Activated CD4-positive, alpha-beta memory T cell treated with anti-CD3 and anti-CD28 coated beads for 36 hours (primary cell): ENCODE results near the gene SCARF2. TPM values are rescaled to one million over a fixed set of nuclear protein-coding genes. Genes with fewer than 3 reads are reported as not detected.

Experiments used
- CTCF ChIA-PET: fragments of 350-600 bp; sonication (Branson Sonifier 250); formaldehyde crosslinking; loops from one replicate; lab custom pipeline; 2021; ENCODE audit warnings: antibody characterized with exemption, inconsistent platforms; lab: Charles Lee
- POLR2A ChIA-PET: fragments of 350-600 bp; sonication (Branson Sonifier 250); formaldehyde crosslinking; loops from one replicate; lab custom pipeline; 2021; ENCODE audit warnings: antibody characterized with exemption; lab: Charles Lee
- DNase-seq: peaks from one replicate; pipeline ENCODE4 v3.0.0-alpha.2; 2020
- H3K27ac Mint-ChIP-seq: one replicate; pipeline ENCODE4 v1.8.0; 2021; ENCODE audit warnings: mixed read lengths
- H3K27me3 Mint-ChIP-seq: one replicate; pipeline ENCODE4 v1.8.0; 2021; ENCODE audit warnings: mixed read lengths
- H3K36me3 Mint-ChIP-seq: one replicate; pipeline ENCODE4 v1.8.0; 2021; ENCODE audit warnings: mixed read lengths
- H3K4me1 Mint-ChIP-seq: one replicate; pipeline ENCODE4 v1.8.0; 2021; ENCODE audit warnings: low read depth, mixed read lengths
- H3K4me3 Mint-ChIP-seq: one replicate; pipeline ENCODE4 v1.8.0; 2021; ENCODE audit warnings: mild to moderate bottlenecking, mixed read lengths
- H3K9me3 Mint-ChIP-seq: one replicate; pipeline ENCODE4 v1.8.0; 2021; ENCODE audit warnings: mixed read lengths
- intact Hi-C: fragments of 100-400 bp; cut with micrococcal nuclease; formaldehyde crosslinking; loops from one replicate; pipeline ENCODE4 v1.15.1; 2023
- total RNA-seq, 2 experiments: library from RNA; stranded (reverse); gene quantifications; one replicate each; pipeline ENCODE4 v1.2.3, GENCODE V29; 2021

Gene SCARF2
- total RNA-seq, 2 experiments from 2014 or later = 0.43 to 0.70 TPM

- Mint-ChIP-seq H3K9me3 (no peaks in the 10 kb centered on the region), H3K4me1 (peaks cover 5% of the 10 kb centered on the region), H3K27ac (no peak overlapping the region), H3K36me3 (peaks cover 4% of the 10 kb centered on the region), H3K27me3 (no peaks in the 10 kb centered on the region), H3K4me3 (no peak overlapping the region)
- ChIA-PET CTCF (interaction anchor here (1.1 to 2.1 kb wide), 3 partner anchors 10 to 26 kb away, joined by 4 to 7 read pairs (median 5); no protein-coding TSS in a partner anchor), POLR2A (no interaction called here)
- DNase-seq = no peak
- intact Hi-C loops = no loop called here
These were observed 6.7 kb upstream of the SCARF2 start for GRCh38 chr22:20444325-20444724.

- peaks cover 4% of the 10 kb centered on the region for H3K36me3 Mint-ChIP-seq
- intact Hi-C loops = no loop called here
- H3K27me3 Mint-ChIP-seq = peaks cover 7% of the 10 kb centered on the region
- no peak overlapping the region for H3K4me3 Mint-ChIP-seq
- no peaks in the 10 kb centered on the region for H3K9me3 Mint-ChIP-seq
- ChIA-PET CTCF (interaction anchor here (1.1 to 2.2 kb wide), 2 partner anchors 14 to 24 kb away, joined by 4 to 16 read pairs; no protein-coding TSS in a partner anchor), POLR2A (no interaction called here)
- peaks cover 2% of the 10 kb centered on the region for H3K4me1 Mint-ChIP-seq
- no peak for DNase-seq
- no peak overlapping the region for H3K27ac Mint-ChIP-seq
These were observed 5.1 kb upstream of the SCARF2 start for GRCh38 chr22:20442485-20443284.

- ChIA-PET CTCF (interaction anchor here (2.2 kb wide), 1 partner anchor 15 kb away, joined by 16 read pairs; no protein-coding TSS in a partner anchor), POLR2A (no interaction called here)
- no peak overlapping the region for H3K27ac Mint-ChIP-seq
- H3K27me3 Mint-ChIP-seq = peaks cover 13% of the 10 kb centered on the region
- peaks cover 6% of the 10 kb centered on the region for H3K4me1 Mint-ChIP-seq
- H3K36me3 Mint-ChIP-seq = peaks cover 4% of the 10 kb centered on the region
- no peak for DNase-seq
- H3K4me3 Mint-ChIP-seq = no peak overlapping the region
- H3K9me3 Mint-ChIP-seq = no peaks in the 10 kb centered on the region
- intact Hi-C loops = no loop called here
These were observed 4.2 kb upstream of the SCARF2 start for GRCh38 chr22:20441631-20442484.

GRCh38 chr22:20440637-20441591, 3.3 kb upstream of the SCARF2 start:
- H3K9me3 Mint-ChIP-seq = no peaks in the 10 kb centered on the region
- POLR2A ChIA-PET = no interaction called here
- CTCF ChIA-PET = interaction anchor here (2.2 kb wide), 1 partner anchor 15 kb away, joined by 16 read pairs; no protein-coding TSS in a partner anchor
- no peak overlapping the region for H3K27ac Mint-ChIP-seq
- H3K36me3 Mint-ChIP-seq = peaks cover 4% of the 10 kb centered on the region
- H3K27me3 Mint-ChIP-seq = peaks cover 18% of the 10 kb centered on the region
- no peak overlapping the region for H3K4me3 Mint-ChIP-seq
- intact Hi-C loops = no loop called here
- peaks cover 11% of the 10 kb centered on the region for H3K4me1 Mint-ChIP-seq
- DNase-seq = no peak

- no peak overlapping the region for H3K27ac Mint-ChIP-seq
- intact Hi-C loops = no loop called here
- CTCF ChIA-PET = interaction anchor here (2.2 kb wide), 1 partner anchor 16 kb away, joined by 16 read pairs; no protein-coding TSS in a partner anchor
- no peak overlapping the region for H3K4me3 Mint-ChIP-seq
- H3K4me1 Mint-ChIP-seq = peaks cover 14% of the 10 kb centered on the region
- POLR2A ChIA-PET = no interaction called here
- peaks cover 26% of the 10 kb centered on the region for H3K27me3 Mint-ChIP-seq
- H3K36me3 Mint-ChIP-seq = peaks cover 4% of the 10 kb centered on the region
- no peak for DNase-seq
- no peaks in the 10 kb centered on the region for H3K9me3 Mint-ChIP-seq
These were observed 2.4 kb upstream of the SCARF2 start for GRCh38 chr22:20439928-20440575.

DNA sequence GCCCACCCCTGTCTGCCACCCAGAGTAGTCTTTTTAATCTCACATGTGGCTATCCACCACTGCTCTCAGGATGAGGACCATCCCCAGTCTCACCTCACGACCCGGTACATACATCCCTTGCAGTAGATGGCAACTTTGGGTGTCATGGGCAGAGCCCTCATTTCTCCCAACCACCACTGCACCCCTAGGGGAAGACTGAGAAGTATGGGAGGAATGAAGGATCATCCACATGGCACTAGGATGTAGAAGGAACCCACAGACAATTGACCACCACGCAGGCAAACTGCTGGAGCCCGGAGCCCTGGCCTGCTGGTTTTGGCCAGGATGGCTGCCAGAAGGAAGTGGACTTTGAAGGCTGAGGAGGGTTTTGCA, 1.9 kb upstream of the SCARF2 start:
- H3K4me3 Mint-ChIP-seq = no peak overlapping the region
- POLR2A ChIA-PET = no interaction called here
- no peaks in the 10 kb centered on the region for H3K9me3 Mint-ChIP-seq
- peaks cover 4% of the 10 kb centered on the region for H3K36me3 Mint-ChIP-seq
- no peak for DNase-seq
- intact Hi-C loops = no loop called here
- peaks cover 14% of the 10 kb centered on the region for H3K4me1 Mint-ChIP-seq
- no peak overlapping the region for H3K27ac Mint-ChIP-seq
- CTCF ChIA-PET = interaction anchor here (0.9 kb wide), 1 partner anchor 21 kb away, joined by 3 read pairs; no protein-coding TSS in a partner anchor
- peaks cover 31% of the 10 kb centered on the region for H3K27me3 Mint-ChIP-seq

DNA sequence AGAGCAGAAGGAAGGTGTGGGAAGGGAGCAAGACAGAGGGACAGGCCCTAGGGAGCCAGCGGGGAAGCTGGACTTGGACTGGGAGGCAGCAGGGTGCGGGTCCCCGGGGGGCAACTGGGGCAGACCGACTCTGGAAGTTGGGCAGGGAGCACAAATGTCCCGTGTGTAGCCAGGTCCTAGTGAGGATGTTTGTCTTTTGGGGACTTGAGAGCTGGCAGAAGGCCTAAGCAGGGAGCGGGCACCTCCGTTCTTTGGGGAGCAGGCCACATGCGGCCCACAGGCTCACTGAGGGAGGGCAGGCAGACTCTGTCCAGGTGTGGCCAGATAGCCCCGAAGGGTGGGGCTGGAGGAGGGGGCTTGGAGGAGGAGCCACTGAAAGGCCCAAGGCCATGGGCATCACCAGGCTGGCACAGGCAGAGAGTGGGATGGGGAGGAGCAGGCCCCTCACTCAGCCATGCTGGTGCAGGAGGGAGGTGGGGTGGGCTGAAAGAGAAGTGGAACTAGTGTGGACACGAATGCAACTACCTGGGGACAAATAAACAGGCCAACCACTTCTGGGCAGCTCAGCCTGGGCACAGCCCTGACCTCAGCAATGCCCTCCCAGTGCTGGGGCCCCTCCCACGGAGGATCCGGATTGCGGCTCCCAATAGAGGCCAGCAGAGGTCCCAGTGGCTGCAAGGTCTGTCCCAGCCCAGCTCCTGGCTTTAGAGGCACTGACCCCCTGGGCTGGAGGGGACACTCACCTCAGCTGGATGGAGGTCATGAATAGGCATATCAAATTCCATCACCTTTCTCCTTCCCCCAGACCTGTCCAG, 1.3 kb upstream of the SCARF2 start:
- CTCF ChIA-PET = interaction anchor here (0.9 kb wide), 1 partner anchor 20 kb away, joined by 3 read pairs; no protein-coding TSS in a partner anchor
- H3K36me3 Mint-ChIP-seq = peaks cover 4% of the 10 kb centered on the region
- POLR2A ChIA-PET = interaction anchor here (0.6 to 1.1 kb wide), 3 partner anchors 10 to 25 kb away, joined by 3 to 4 read pairs (median 3); no protein-coding TSS in a partner anchor
- peaks cover 34% of the 10 kb centered on the region for H3K27me3 Mint-ChIP-seq
- H3K9me3 Mint-ChIP-seq = no peaks in the 10 kb centered on the region
- peaks cover 14% of the 10 kb centered on the region for H3K4me1 Mint-ChIP-seq
- no peak overlapping the region for H3K27ac Mint-ChIP-seq
- intact Hi-C loops = no loop called here
- no peak overlapping the region for H3K4me3 Mint-ChIP-seq
- no peak for DNase-seq

GRCh38 chr22:20438427-20438677, 727 bp upstream of the SCARF2 start:
- no peak overlapping the region for H3K27ac Mint-ChIP-seq
- DNase-seq = no peak
- intact Hi-C loops = no loop called here
- no peaks in the 10 kb centered on the region for H3K9me3 Mint-ChIP-seq
- POLR2A ChIA-PET = interaction anchor here (0.6 to 1.1 kb wide), 3 partner anchors 9 to 26 kb away, joined by 3 to 4 read pairs (median 3); no protein-coding TSS in a partner anchor
- peaks cover 34% of the 10 kb centered on the region for H3K27me3 Mint-ChIP-seq
- peaks cover 4% of the 10 kb centered on the region for H3K36me3 Mint-ChIP-seq
- CTCF ChIA-PET = no interaction called here
- H3K4me3 Mint-ChIP-seq = no peak overlapping the region
- H3K4me1 Mint-ChIP-seq = peaks cover 14% of the 10 kb centered on the region

DNA sequence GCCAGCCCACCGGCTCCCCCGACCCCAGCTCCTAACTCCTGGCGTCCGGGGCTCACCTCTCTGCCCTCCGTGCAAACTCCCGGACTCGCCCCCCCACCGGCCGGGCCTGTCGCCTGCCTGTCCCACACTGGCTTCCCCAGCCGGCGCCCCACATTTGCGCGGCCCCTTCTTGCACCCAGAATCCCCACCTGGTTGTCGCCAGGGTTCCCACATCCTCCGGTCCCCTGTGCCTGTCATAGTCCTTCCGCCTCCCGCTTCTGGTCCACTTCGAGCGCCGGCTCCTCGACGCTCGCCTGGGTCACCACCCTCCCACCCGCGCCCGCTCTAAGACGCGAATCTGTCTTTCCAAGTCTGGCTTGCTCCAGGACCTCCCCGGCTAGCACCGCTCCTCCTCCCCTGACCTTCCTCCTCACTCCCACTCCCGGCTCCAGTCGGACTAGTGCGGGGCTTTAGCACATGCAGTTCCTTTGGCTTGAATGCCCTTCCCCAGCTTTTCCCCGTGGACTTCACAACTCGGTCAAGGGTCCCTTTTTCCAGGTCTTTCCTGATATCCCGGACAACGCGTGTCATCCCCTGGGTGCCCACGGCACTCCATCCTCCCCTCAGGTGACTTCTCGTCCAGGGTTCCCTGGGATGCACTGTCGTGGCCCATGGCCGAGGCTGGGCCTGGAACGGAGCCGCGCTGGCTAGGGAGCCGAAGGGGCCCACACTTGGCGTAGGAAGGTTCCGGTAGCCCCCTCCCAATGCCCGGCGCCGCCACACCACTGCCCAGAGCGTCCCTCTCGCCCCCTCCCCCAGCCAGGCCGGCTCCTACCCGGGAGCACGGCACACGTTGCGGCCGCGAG, 635 bp downstream of the SCARF2 start:
- no peaks in the 10 kb centered on the region for H3K36me3 Mint-ChIP-seq
- POLR2A ChIA-PET = no interaction called here
- peaks cover 14% of the 10 kb centered on the region for H3K4me1 Mint-ChIP-seq
- intact Hi-C loops = loop anchor here (2.0 kb wide), 1 partner anchor 18 kb away; no protein-coding TSS in a partner anchor
- H3K27me3 Mint-ChIP-seq = peaks cover 41% of the 10 kb centered on the region
- no peak overlapping the region for H3K27ac Mint-ChIP-seq
- H3K4me3 Mint-ChIP-seq = peak overlapping the region; percentile 30
- no peak for DNase-seq
- CTCF ChIA-PET = no interaction called here
- no peaks in the 10 kb centered on the region for H3K9me3 Mint-ChIP-seq

DNA sequence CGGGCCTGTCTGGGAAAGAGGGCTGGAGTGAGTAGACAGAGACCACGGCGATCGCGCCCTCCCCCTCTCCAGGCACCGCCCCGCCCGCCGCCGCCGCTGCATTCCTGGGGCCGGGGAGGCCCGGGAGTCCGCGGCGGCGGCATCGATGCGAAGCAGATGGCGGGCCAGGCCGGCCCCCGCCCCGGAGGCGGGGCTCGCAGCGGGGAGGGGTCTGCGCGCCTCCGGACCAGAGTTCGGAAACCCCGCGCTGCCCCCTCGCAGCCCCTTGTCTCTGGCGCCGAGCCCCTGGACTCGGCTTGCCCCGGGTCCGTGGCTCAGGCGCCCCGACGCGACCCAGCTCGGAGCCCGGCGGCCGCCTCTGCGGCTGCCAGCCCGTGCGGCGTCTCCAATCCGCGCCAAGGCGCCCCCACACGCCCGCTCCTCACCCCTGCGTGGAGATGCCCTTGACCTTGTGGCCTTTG, 1.3 kb downstream of the SCARF2 start:
- Mint-ChIP-seq H3K4me1 (peaks cover 17% of the 10 kb centered on the region), H3K4me3 (no peak overlapping the region), H3K27ac (no peak overlapping the region), H3K27me3 (peaks cover 45% of the 10 kb centered on the region), H3K9me3 (no peaks in the 10 kb centered on the region), H3K36me3 (no peaks in the 10 kb centered on the region)
- ChIA-PET POLR2A (no interaction called here), CTCF (no interaction called here)
- intact Hi-C loops = loop anchor here (2.0 kb wide), 1 partner anchor 18 kb away; no protein-coding TSS in a partner anchor
- no peak for DNase-seq
